Germinal center (tissue), 1 donor: ENCODE measurements around the gene PTX3.

Experiments
- DNase-seq: peaks from one replicate; pipeline ENCODE4 v3.0.0; 2012; ENCODE audit warnings: mixed read lengths, low spot score

The PTX3 gene

DNA sequence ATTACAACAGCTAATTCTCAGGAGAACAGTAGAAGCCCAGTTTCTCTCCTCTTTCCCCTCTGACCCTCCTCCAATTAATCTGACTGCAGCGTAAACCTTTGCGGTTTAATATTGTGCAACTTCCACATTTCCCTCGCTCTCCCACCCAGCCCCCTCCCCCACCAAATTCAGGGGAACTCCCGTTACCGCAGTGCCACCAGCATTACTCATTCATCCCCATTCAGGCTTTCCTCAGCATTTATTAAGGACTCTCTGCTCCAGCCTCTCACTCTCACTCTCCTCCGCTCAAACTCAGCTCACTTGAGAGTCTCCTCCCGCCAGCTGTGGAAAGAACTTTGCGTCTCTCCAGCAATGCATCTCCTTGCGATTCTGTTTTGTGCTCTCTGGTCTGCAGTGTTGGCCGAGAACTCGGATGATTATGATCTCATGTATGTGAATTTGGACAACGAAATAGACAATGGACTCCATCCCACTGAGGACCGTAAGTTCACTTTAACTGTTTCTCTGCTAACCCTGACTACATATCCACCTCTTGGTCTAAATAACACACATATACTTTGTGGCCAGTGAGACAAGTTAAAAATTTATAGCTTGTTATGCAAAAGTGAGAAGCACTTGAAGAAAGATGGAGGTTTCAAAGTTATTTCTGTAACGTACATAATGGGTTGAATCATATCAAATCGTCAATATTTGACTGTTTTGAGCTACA lies at the start of gene PTX3:
Gene PTX3 (plus strand): TSS at position 268 of the 709 bp plus-strand sequence. CDS start 84 bp downstream, at position 352.
- DNase-seq: no peak

DNA sequence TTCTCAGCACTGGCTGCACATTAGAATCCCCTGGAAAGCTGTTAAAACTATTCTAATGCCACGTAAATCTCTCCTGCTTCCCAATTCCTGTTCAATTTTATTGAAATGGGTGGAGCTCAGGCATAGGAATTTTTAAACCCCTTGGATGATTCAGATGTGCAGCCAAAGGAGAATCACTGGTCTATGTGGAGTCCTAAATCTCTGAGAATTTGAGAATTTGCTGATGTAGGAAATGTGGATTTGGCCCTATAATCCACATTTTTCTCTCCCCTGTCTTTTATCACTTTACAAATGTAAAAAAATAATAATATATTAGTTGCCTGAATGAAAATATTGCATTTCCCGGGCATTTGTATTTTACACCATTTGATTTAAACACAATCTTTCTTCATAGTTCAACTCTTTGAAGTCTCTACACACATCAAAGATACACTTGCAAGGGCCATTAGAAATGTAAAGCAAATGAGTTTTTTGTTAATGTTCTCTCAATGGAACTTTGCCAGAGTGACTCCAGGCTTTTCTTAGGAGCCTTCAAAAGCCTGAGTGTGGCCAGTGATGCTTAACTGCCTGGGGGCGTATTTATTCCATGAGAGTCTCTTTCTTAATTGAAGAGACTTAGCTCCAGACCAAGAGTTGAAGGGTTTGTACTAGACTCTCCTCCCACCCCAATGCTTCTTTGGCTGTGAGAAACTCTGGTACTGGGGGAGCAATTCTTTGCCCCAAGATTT lies 48.8 kb upstream of the PTX3 start:
- DNase-seq: no peak

DNA sequence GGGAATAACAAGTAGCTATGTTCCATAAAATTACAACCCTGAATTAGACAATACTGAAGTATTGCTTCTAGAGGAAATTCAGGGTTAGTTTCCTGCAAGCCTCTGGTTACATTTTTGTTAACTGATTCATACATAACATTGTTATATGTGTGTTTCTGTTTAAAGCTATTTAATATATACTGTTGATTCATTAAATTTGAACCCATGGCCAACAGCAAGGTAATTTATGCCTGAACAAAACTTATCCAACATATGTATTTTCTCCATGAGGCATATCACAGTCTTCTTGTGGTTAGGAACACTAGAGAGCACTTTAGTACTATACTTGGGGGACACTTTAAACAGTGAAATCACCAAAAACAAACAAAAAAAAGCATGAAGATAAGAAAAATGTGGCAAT lies 47.7 kb upstream of the PTX3 start:
- DNase-seq: no peak

DNA sequence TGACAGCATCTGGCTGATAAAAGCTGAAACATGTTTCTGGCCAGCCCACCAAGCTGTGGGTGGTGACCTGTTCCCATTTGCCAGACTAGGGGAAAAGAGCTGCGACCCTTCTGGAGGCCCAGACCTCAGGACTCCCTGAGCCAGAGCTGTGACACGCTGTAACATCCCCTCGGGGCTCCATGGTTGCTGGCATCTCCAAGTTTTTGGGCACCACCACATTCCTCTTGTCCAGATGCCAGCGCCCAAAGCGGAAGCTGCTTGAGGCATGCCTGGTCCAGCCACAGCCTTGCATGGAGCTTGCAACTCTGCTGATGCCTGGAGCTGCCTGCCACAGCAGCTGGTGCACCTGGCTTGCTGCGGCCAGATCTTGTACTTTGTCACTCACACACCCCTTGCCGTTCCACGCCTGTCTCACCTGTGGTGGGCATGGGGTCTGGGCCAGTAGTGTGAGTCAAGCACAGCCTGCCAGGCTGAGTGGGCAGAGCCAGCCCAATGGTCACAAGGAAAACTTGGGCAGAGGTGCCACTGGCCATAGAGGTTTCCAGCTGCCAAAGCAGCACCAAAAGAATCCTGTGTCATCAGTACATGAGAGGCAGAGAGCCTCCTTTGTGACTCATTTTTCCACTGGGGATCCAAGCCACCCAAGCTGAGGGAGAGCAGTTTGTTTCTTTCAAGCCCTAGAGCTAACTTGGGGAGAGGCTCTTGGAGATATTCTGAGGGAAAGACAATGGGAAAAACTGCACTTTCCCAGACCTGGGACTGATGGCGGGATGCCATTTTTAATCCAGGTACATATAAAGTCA lies 45.7 kb upstream of the PTX3 start:
- no peak for DNase-seq

DNA sequence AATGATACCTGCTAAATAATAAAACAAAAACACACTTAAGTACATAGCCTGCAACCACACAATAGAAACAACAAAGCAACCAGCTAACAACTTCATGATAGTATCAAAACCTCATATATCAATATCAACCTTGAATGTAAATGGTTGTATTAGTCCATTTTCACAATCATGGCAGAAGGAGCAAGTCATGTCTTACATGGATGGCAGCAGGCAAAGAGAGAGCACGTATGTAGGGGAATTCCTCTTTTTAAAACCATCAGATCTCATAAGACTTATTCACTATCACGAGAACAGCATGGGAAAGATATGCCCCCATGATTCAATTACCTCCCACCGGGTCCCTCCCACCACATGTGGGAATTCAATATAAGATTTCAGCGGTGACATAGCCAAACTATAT lies 44.5 kb upstream of the PTX3 start:
- no peak for DNase-seq

DNA sequence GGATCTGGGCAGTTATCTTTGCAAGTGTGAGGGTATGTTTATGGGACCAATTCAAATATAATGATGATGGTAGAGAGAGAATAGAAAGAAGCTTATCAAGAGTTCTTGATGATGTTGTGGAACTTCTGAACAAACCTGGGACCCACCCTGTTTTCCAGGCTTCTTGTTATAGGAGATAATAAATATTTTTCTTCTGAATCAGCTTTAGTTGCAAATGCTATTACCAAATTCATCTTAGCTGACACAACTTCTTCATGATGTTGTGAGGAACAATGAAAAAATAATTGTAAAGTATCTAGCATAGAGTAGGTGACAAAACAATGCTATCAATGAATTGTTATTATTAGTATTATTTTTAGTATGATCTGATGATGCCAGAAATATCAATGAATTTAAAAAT lies 43.5 kb upstream of the PTX3 start:
- DNase-seq: no peak

DNA sequence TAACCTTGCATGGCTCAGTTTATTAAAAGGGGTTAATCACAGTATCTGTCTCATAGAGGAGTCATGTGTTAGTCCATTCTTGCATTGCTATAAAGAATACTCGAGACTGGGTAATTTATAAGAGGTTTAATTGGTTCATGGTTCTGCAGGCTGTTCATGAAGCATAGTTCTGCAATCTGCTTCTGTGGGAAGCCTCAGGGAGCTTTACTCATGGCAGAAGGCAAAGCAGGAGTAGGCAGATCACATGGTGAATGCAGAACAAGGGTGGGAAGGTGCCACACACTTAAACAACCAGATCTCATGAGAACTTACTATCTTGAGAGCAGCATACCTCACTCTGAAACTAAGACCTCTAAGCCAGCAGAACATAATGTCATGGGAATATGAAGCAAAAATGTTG lies 42.2 kb upstream of the PTX3 start:
- no peak for DNase-seq

DNA sequence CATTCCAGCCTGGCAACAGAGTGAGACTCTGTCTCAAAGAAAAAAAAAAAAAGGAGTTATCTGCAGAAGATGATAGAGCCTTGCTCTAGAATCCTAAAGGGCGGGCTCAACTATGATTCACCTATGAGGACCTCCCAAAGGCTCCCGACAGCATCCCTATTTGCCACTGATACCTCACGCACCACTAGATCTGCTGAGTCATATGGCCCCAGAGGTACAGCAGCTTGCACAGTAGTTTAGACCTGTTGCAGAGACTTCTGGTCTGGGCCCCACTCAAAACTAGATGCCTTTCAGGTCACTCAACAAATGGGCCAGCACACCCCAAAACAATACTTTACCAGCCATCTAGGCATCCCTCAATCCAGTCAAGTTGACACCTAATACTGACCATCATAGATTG lies 38.1 kb upstream of the PTX3 start:
- DNase-seq: no peak

DNA sequence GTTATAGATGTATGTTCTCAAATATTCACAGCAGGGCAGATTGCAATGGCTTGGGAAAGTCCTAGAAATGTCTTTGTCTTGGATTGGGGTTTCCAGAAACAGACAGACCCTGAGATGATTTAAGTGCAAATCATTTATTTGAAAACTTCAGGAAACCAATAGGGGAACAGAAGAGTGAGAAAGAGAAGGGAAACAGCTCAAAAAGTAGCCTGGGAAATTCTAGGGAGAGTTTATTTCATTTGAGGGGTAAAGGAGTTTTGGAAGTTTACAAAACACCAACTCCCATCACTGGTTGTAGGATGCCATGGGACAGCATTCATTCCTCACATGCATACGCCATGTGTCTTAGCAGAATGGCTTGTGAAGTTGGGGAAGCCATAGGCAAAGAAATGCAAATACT lies 32.3 kb upstream of the PTX3 start:
- no peak for DNase-seq

DNA sequence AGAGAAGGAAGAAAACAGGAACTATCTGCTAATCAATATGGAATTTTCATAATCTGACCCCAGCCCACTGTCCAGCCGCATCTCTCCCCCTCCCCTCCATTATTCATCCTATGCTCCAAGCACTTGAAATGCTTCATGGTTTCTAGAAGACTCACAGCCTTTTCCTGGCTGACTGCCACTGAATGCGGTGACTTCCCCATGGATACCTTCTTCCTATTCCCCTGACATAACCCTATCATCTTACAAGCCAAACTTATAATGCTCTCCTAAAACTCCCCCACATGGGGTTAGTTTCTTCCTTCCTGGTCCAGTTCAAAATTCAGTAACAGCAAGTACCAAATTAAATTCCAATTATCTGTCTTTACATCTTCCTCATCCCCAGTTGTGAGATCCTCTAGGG lies 31.2 kb upstream of the PTX3 start:
- DNase-seq: no peak

DNA sequence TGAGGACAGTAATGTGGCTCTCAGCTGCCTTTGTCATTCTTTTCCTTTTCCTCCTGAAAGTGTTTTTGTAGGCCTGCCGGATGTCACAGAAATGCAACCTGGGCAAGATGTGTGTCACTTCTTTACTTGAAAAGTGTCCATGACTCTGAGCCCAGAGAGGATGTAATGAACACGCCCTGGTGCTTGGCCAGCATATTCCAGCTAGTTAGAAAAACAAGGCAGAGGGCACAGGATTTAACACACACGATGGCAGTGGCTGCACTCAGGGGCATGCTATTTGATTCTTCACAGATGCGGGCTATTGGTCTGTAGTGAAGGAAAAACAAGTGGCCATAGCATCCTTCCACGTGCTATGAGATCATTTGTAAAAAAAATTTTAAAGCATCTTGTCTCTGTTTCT lies 30.3 kb upstream of the PTX3 start:
- no peak for DNase-seq

DNA sequence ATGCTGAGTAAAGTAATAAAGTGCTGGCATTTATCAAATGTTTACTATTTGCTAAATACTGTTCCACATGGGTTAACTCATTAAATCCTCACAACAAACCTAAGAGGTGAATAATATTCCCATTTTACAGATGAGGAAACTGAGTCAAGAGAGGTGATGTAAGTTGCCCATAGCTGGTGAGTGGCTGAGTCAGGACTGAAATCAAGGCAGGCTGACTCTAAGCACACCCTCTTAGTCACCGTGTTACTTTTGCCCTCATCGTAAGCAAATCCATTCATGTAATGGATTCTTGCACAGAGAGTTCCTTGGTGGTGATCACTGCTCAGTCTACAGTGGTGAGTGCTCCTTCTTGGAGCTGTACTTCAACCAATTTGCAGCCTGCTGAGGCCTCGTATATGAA lies 28.9 kb upstream of the PTX3 start:
- no peak for DNase-seq

DNA sequence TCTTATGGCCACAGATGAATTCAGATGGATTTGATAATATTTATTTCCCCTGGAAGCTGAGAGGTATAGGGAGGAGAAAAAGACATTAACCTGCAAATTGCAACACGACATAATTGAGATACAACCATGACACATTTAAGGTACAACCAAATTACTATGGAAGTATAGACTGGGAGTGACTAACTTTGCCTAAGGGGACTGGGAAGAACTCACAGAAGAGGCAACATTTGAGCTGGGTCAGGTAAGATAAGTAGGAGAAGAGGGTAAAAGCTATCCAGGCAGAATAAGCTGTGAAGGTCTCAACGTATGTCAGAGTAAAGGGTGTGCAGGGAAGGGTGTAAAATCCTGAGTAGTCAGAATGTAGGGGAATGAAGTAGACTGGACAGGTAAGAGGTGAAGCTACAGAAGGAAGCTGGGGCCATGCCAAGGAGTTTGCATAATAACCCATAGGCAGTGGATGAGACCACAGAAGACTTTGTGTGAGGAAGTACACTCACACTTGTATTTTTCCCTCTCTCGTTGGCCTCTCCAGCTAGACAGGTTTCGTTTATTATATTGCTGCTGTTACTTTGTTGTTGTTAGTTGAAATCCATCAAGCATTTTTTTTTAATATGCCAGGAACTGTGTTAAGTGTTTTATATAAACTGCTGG lies 28.0 kb upstream of the PTX3 start:
- no peak for DNase-seq

DNA sequence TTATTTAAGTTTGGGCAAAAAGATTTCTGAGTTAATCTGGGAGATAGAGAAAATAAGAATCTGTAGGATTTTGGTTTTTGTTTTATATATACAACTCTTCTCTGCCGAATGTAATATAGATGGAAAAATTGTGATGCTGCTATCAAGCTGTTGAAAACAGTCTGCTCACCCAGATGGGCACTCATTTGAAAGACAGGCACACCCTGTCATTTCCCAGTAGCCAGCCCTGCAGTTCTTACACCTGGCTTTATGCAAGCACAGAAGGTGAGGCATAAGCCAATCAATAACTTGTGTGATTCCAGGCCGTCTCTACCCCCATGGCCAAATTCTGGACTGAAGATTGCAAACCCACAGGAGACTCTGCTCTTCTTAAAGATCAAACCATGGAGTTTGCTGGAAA lies 27.1 kb upstream of the PTX3 start:
- no peak for DNase-seq

DNA sequence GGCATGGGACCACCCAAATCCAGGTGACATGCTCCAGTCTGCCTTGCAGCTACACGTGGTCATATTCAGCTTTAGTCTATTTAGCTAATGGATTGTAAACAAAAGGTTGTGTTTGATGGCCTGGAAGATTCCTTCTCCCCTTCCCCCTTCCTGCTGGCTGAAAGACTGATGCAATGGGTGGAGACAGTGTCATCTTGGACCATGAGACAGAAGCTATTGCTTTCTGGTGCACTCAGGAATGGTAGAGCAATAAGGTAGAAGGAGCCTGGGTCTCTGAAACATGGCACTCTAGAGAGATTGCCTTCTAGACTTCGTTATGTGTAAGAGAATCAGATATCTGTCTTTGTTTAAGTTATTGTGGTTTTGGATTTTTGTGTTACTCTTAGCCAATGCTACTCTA lies 25.7 kb upstream of the PTX3 start:
- DNase-seq: no peak

DNA sequence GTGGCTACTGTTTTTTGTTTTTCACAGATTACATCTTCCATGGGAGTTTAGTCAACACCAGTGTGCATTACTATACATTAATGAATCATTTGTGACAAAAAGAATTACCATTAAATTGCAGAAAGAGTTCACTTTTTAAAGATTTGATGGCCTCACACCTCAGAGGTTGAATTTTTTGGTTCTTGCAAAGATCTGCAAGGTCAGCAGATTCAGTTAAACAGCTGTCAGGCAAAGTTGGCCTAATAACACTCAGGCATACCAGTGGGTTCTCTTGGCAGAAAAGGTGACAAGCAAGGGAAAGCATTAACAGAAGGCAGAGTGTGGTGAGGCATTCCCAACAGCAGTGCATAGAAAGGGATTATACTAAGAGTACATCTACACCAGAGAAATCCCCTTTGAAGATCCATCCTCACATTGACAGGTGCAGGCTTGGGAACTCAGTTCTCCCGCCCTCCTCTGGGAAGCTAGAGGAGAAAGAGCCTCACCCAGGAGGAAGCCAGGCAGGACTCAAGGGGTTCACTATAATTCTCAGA lies 24.3 kb upstream of the PTX3 start:
- DNase-seq: no peak

DNA sequence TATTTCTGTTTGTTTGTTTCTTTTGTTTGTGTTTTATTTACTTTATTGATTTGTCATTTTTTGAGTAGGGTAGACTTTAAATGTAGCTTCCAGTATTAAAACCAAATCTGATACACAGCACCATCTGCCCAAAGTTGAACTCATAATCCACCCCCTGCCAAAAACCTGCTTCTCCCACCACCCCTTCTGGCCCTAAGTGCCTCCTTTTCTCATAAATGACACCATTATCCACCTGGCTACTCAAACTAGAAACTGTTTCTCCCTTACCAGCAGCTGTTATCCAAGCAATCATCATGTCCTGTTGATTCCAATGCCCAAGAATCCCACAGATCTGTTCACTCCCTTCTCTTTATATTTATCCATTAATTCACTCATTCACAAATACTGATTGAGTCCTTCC lies 21.8 kb upstream of the PTX3 start:
- DNase-seq: no peak

DNA sequence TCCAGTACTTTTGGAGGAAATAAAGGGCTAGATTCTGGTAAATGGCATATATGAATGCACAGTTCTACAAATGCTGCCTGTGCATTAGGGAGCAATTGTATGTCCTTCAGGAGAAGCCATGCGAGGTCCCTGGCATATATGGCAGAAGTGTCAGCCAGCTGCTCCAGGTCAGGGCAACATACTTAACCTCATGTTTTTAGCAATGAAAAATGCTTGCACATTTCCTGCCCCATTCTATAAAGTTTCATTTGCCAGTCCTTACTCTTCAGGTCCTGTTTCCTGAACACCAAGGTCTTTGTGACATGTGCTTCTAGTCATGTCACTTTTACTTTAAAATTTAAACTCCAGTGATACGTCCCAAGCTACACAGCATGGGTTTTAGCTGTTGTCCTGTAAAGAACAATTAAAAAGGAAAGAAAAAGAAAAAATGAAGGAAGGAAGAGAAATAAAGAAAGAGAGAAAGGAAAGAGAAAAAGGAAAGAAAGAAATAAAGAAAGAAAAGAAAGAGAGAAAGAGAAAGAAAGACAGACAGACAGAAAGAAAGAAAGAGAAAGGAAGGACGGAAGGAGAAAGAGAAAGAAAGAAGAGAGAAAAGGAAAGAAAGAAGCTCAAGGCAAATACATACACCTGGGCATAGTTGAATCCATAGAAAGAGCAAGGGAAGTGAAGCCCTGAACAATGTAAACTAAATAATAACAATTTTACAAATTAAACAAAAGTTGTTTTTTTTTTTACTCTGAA lies 20.1 kb upstream of the PTX3 start:
- no peak for DNase-seq

DNA sequence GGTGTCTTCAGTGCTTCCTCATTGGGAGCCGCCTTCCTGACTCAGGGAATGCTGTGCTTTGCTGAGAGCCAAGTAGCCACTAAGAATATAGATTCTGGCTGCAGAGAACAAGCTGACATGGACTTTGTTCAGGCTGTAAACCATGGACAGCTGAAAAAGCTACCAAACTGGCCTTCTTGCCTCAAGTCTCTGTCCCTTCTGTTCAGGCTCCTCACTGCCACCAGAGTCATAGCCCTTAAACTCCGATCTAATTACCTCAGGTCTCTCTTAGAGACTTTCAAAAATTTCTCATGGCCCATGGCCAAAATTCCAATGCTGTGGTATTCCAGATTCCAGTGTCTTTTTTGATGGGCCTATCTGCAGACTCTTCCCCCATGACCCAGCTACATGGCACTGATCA lies 19.4 kb upstream of the PTX3 start:
- DNase-seq: no peak

DNA sequence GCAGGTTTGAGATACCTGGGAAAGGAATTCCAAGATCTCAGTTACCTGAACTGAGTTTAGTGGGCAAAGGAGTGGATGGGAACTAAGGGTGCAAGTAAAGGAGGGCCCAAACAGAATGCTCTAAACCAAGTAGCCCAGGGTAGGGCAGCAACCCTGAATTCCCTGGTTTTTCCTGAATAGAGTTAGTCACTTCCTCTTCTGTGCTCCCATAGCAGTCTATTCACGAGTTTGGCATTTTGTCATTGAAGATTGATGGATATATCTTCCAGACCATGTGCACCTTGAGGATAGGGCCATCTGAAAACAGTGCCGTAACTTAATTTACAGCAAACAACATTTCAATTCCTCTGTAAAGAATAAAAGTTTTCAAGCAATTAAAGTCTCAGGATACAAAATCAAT lies 18.5 kb upstream of the PTX3 start:
- no peak for DNase-seq

DNA sequence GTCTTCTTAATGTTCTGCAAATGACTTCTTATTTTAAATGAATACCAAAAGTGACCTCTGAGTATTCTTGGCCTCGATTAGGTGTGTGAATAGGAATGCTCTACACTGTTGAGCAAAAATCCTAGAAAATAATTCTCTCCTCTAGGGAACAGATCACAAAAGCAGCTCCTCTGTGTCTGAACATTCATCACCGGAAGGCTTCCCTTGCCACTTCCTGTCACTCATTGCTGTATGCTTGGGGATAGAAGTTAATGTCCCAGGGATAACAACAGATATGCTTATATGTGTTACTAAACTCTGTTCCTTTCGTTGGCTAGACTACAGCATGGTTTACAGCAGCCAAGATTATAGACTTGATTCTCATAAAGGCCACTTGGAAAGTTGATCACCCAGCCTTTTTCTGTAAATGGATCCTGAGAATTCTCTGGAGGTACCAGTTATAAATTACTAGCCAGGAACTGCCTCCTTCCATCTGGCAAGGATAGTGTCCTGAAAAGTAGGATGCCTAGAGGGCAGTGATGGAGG lies 16.0 kb upstream of the PTX3 start:
- no peak for DNase-seq
